Inflammatory macrophage treated with lipopolysaccharide for 4 hours (primary cell): ENCODE measurements around the gene IFI27L1.
"Not testable (repeated sequence)": the region's sequence is repeated elsewhere in the genome, so short reads cannot be mapped to it uniquely, and the experiment has no call there.

Experiments
- DNase-seq: peaks from one replicate; pipeline ENCODE4 v3.0.0-alpha.2; 2020

IFI27L1 gene

GRCh38 chr14:94048691-94049624, 32.2 kb upstream of the IFI27L1 start:
- DNase-seq = no peak

GRCh38 chr14:94049625-94050023, 31.5 kb upstream of the IFI27L1 start:
- no peak for DNase-seq

- no peak for DNase-seq
Measured at GRCh38 chr14:94050231-94050880, 30.8 kb upstream of the IFI27L1 start.

GRCh38 chr14:94051115-94051514, 30.0 kb upstream of the IFI27L1 start:
- DNase-seq = no peak

- no peak for DNase-seq
Measured at GRCh38 chr14:94051779-94052178, 29.3 kb upstream of the IFI27L1 start.

GRCh38 chr14:94052199-94052598, 28.9 kb upstream of the IFI27L1 start:
- DNase-seq = no peak

- DNase-seq = no peak
Measured at GRCh38 chr14:94052662-94053061, 28.4 kb upstream of the IFI27L1 start.

GRCh38 chr14:94054401-94054800, 26.7 kb upstream of the IFI27L1 start:
- no peak for DNase-seq

- no peak for DNase-seq
Measured at GRCh38 chr14:94054936-94055335, 26.2 kb upstream of the IFI27L1 start.

GRCh38 chr14:94056579-94057308, 24.4 kb upstream of the IFI27L1 start:
- DNase-seq = peak; percentile 82

GRCh38 chr14:94058128-94058673, 22.9 kb upstream of the IFI27L1 start:
- peak; percentile 6 for DNase-seq

- no peak for DNase-seq
Measured at GRCh38 chr14:94058674-94059138, 22.4 kb upstream of the IFI27L1 start.

GRCh38 chr14:94059998-94060397, 21.1 kb upstream of the IFI27L1 start:
- no peak for DNase-seq

GRCh38 chr14:94062344-94062940, 18.7 kb upstream of the IFI27L1 start:
- no peak for DNase-seq

- no peak for DNase-seq
Measured at GRCh38 chr14:94066089-94066676, 14.9 kb upstream of the IFI27L1 start.

GRCh38 chr14:94072076-94072475, 9.0 kb upstream of the IFI27L1 start:
- DNase-seq = not testable (repeated sequence)

- DNase-seq = no peak
Measured at GRCh38 chr14:94074534-94074933, 6.6 kb upstream of the IFI27L1 start.

GRCh38 chr14:94075008-94075407, 6.1 kb upstream of the IFI27L1 start:
- no peak for DNase-seq

- DNase-seq = peak; percentile 24
Measured at GRCh38 chr14:94077111-94077821, 3.8 kb upstream of the IFI27L1 start.

GRCh38 chr14:94077823-94078222, 3.3 kb upstream of the IFI27L1 start:
- DNase-seq = no peak

GRCh38 chr14:94079891-94080620, 1.1 kb upstream of the IFI27L1 start:
- no peak for DNase-seq
